Measurements from ENCODE around the gene LMO4. TPM values are rescaled to one million over a fixed set of nuclear protein-coding genes. Genes with fewer than 3 reads are reported as not detected.

The LMO4 gene
- total RNA-seq, 1 donor from 2014 or later = 37.1 TPM

DNA sequence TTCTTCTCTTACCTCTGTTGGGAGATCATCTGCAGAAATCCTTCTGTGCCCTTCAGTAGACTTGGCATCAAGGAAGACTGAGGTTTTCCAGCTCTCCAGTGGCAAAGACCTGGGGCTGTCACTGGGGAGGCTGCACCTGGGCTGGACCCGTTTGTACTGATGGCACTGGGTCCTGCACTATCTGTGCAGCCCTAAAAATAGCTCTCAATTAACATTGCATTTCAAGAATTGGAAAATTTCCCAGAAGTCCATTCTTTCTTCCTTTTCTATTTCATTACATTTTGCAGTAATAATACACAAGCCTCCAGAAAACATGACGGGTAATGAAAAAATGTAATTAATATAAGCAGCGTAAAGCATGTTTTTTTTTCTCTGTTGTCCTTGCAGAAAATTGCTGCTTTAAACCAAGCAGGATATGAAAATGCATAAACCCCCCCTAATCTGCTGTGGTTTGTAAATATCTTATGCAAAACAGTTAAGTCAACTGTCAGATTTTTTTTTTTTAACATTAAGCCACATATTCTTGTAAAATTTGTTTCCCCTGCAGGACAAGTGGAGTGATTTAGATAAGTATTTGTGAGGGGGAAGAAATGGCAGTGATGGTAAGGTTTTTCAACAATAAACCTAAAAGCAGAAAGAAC, 64.9 kb downstream of the LMO4 start:
- no peak overlapping the region for H3K4me3 Mint-ChIP-seq
- TF ChIP-seq, protein P1, sequence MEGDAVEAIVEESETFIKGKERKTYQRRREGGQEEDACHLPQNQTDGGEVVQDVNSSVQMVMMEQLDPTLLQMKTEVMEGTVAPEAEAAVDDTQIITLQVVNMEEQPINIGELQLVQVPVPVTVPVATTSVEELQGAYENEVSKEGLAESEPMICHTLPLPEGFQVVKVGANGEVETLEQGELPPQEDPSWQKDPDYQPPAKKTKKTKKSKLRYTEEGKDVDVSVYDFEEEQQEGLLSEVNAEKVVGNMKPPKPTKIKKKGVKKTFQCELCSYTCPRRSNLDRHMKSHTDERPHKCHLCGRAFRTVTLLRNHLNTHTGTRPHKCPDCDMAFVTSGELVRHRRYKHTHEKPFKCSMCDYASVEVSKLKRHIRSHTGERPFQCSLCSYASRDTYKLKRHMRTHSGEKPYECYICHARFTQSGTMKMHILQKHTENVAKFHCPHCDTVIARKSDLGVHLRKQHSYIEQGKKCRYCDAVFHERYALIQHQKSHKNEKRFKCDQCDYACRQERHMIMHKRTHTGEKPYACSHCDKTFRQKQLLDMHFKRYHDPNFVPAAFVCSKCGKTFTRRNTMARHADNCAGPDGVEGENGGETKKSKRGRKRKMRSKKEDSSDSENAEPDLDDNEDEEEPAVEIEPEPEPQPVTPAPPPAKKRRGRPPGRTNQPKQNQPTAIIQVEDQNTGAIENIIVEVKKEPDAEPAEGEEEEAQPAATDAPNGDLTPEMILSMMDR (IDR thresholded peaks at IDR 0.05) = no peak
- DNase-seq (no peak), ATAC-seq (ENCODE audit: low read depth) (no peak)
- no peak overlapping the region for H3K27ac Mint-ChIP-seq
- peaks cover 25% of the 10 kb centered on the region for H3K4me1 Mint-ChIP-seq
- no peaks in the 10 kb centered on the region for H3K9me3 Mint-ChIP-seq
- intact Hi-C loops (cut with micrococcal nuclease) = loop anchor here (5.0 kb wide), 1 partner anchor 54 kb away; no protein-coding TSS in a partner anchor
- CTCF ChIA-PET = no interaction called here
- H3K27me3 Mint-ChIP-seq = no peaks in the 10 kb centered on the region
- no peaks in the 10 kb centered on the region for H3K36me3 Mint-ChIP-seq (ENCODE audit: low read depth)
- POLR2A ChIA-PET = no interaction called here

DNA sequence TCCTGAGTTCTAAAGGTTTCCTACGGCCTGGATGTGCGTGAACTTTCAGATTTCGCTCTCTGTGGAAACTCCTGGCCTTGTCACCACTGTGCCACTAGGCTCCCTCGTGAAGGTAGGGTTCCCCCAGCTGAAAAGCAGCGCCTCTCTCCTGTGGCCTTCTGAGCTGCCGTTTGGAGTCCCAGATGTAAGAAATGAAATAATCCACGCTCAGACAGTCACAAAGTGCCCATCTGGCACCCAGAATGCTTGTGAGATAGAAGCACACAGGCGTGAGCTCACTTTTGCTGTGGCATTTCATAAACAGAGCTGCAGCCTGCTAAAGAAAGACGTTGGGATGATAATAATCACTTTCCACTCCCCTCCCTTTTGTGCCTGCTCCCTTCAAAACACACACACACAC, 65.8 kb downstream of the LMO4 start:
- TF ChIP-seq, protein P1 (IDR thresholded peaks at IDR 0.05) = no peak
- Mint-ChIP-seq H3K27ac (no peak overlapping the region), H3K9me3 (no peaks in the 10 kb centered on the region), H3K27me3 (no peaks in the 10 kb centered on the region), H3K36me3 (ENCODE audit: low read depth) (no peaks in the 10 kb centered on the region), H3K4me3 (no peak overlapping the region), H3K4me1 (peaks cover 25% of the 10 kb centered on the region)
- DNase-seq (no peak), ATAC-seq (ENCODE audit: low read depth) (no peak)
- intact Hi-C loops (cut with micrococcal nuclease) = loop anchor here (5.0 kb wide), 1 partner anchor 53 kb away; no protein-coding TSS in a partner anchor
- ChIA-PET POLR2A (no interaction called here), CTCF (no interaction called here)

DNA sequence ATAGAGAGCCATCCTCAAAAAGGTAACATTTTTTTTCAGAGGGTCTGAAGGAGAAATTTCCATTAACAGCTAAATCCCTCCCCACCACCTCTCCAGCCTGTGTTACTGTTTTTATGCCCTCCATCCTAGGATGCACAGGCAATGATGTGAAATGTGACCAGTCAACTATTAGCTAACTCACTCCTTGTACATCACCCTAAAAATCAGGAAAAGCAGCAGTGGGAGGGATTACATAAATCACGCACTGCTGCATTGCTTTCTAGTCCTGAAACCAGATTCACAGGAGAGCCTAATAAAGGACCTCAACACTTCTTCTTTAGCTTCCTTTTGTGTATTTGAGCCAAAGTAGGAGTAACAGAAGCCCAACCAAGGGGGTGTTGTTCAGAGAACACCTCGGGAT, 66.3 kb downstream of the LMO4 start:
- POLR2A ChIA-PET = no interaction called here
- TF ChIP-seq, protein P1 (IDR thresholded peaks at IDR 0.05) = no peak
- DNase-seq = no peak
- CTCF ChIA-PET = no interaction called here
- Mint-ChIP-seq H3K36me3 (ENCODE audit: low read depth) (no peaks in the 10 kb centered on the region), H3K9me3 (no peaks in the 10 kb centered on the region), H3K27me3 (no peaks in the 10 kb centered on the region), H3K27ac (no peak overlapping the region), H3K4me1 (peaks cover 25% of the 10 kb centered on the region), H3K4me3 (no peak overlapping the region)
- intact Hi-C loops (cut with micrococcal nuclease) = loop anchor here (5.0 kb wide), 1 partner anchor 52 kb away; no protein-coding TSS in a partner anchor
- ATAC-seq (ENCODE audit: low read depth) = no peak
